H9 (cell line): ENCODE measurements around the gene PDE1C. TPM values are rescaled to one million over a fixed set of nuclear protein-coding genes. Genes with fewer than 3 reads are reported as not detected.

Experiments
- DNase-seq: peaks from one replicate; pipeline ENCODE4 v3.0.0-alpha.2; 2017
- H2AFZ ChIP-seq: one replicate; pipeline ENCODE4 v1.6.1; 2013; ENCODE audit warnings: mild to moderate bottlenecking, low read length, control low read depth, moderate library complexity
- H2AK5ac ChIP-seq: 2 replicates; pipeline ENCODE4 v1.6.1; 2013; ENCODE audit warnings: low read length, control low read depth, mixed read lengths; ENCODE audit not compliant: insufficient read length
- H2BK120ac ChIP-seq: one replicate; pipeline ENCODE4 v1.6.1; 2013; ENCODE audit warnings: low read depth, mild to moderate bottlenecking, low read length, control low read depth, inconsistent platforms; ENCODE audit not compliant: poor library complexity, severe bottlenecking
- H2BK12ac ChIP-seq: 2 replicates; pipeline ENCODE4 v1.6.1; 2013; ENCODE audit warnings: low read length, control low read depth, mixed read lengths, low read depth; ENCODE audit not compliant: insufficient read length
- H2BK15ac ChIP-seq: 2 replicates; pipeline ENCODE4 v1.6.1; 2013; ENCODE audit warnings: low read depth, low read length, control low read depth
- H2BK20ac ChIP-seq: one replicate; pipeline ENCODE4 v1.6.1; 2013; ENCODE audit warnings: low read depth, mild to moderate bottlenecking, low read length, control low read depth, inconsistent platforms; ENCODE audit not compliant: poor library complexity, severe bottlenecking
- H2BK5ac ChIP-seq: 2 replicates; pipeline ENCODE4 v1.6.1; 2013; ENCODE audit warnings: low read length, control low read depth, mixed read lengths; ENCODE audit not compliant: insufficient read length
- H3K14ac ChIP-seq: 2 replicates; pipeline ENCODE4 v1.6.1; 2013; ENCODE audit warnings: low read length, control low read depth; ENCODE audit not compliant: insufficient read depth
- H3K18ac ChIP-seq: 2 replicates; pipeline ENCODE4 v1.6.1; 2013; ENCODE audit warnings: low read depth, mild to moderate bottlenecking, mixed read lengths, low read length, control low read depth; ENCODE audit not compliant: insufficient read length
- H3K23ac ChIP-seq: 2 replicates; pipeline ENCODE4 v1.6.1; 2013; ENCODE audit warnings: low read length, control low read depth, mixed read lengths, low read depth; ENCODE audit not compliant: insufficient read length
- H3K23me2 ChIP-seq: 2 replicates; pipeline ENCODE4 v1.6.1; 2013; ENCODE audit warnings: low read depth, mild to moderate bottlenecking, mixed read lengths, low read length, control low read depth; ENCODE audit not compliant: insufficient read length, poor library complexity, severe bottlenecking
- H3K27ac ChIP-seq: 2 replicates; pipeline ENCODE4 v1.5.1; 2013; ENCODE audit warnings: low read length, control low read depth, mixed read lengths, low read depth; ENCODE audit not compliant: insufficient read length
- H3K27me3 ChIP-seq: 2 replicates; pipeline ENCODE4 v1.6.1; 2013; ENCODE audit warnings: low read length, control low read depth, inconsistent platforms; ENCODE audit not compliant: insufficient read depth
- H3K4ac ChIP-seq: 2 replicates; pipeline ENCODE4 v1.6.1; 2013; ENCODE audit warnings: low read depth, mild to moderate bottlenecking, control low read depth, inconsistent platforms, low read length, moderate library complexity
- H3K4me1 ChIP-seq: 2 replicates; pipeline ENCODE4 v1.6.1; 2013; ENCODE audit warnings: low read length, control low read depth, inconsistent platforms; ENCODE audit not compliant: insufficient read depth
- H3K4me2 ChIP-seq: 2 replicates; pipeline ENCODE4 v1.6.1; 2013; ENCODE audit warnings: low read length, control low read depth, mixed read lengths; ENCODE audit not compliant: insufficient read length, insufficient read depth
- H3K56ac ChIP-seq: 2 replicates; pipeline ENCODE4 v1.6.1; 2013; ENCODE audit warnings: low read depth, mild to moderate bottlenecking, mixed read lengths, low read length, control low read depth; ENCODE audit not compliant: insufficient read length
- H3K79me1 ChIP-seq: 2 replicates; pipeline ENCODE4 v1.6.1; 2013; ENCODE audit warnings: low read depth, mild to moderate bottlenecking, moderate library complexity, low read length, control low read depth, inconsistent platforms; ENCODE audit not compliant: insufficient read depth, poor library complexity, severe bottlenecking
- H3K79me2 ChIP-seq: 2 replicates; pipeline ENCODE4 v1.6.1; 2013; ENCODE audit warnings: low read length, control low read depth, inconsistent platforms; ENCODE audit not compliant: insufficient read depth
- H3K9ac ChIP-seq: 2 replicates; pipeline ENCODE4 v1.6.1; 2013; ENCODE audit warnings: low read length, control low read depth, mixed read lengths; ENCODE audit not compliant: insufficient read length; ENCODE audit errors: extremely low read depth
- H3K9me3 ChIP-seq: one replicate; pipeline ENCODE4 v1.6.1; 2013; ENCODE audit warnings: low read depth, low read length, inconsistent platforms; ENCODE audit not compliant: control insufficient read depth
- H3T11ph ChIP-seq: one replicate; pipeline ENCODE4 v1.6.1; 2013; ENCODE audit warnings: mild to moderate bottlenecking, low read length, control low read depth, inconsistent platforms
- H4K20me1 ChIP-seq: one replicate; pipeline ENCODE4 v1.6.1; 2013; ENCODE audit not compliant: control insufficient read depth, insufficient read length, insufficient read depth
- H4K5ac ChIP-seq: 2 replicates; pipeline ENCODE4 v1.6.1; 2013; ENCODE audit warnings: low read depth, mild to moderate bottlenecking, mixed read lengths, low read length, control low read depth; ENCODE audit not compliant: insufficient read length
- H4K8ac ChIP-seq: replicated peaks from 2 replicates; pipeline ENCODE4 v1.6.1; 2013; ENCODE audit warnings: low read length, control low read depth, mixed read lengths, low read depth; ENCODE audit not compliant: insufficient read length
- H4K91ac ChIP-seq: 2 replicates; pipeline ENCODE4 v1.6.1; 2013; ENCODE audit warnings: low read depth, mild to moderate bottlenecking, moderate library complexity, mixed read lengths, low read length, control low read depth; ENCODE audit not compliant: insufficient read length
- H3K27ac Mint-ChIP-seq, 3 experiments: 2 replicates in 2 of 3; 3 replicates in 1 of 3; pipeline ENCODE4 v1.8.0; 2020 to 2021; ENCODE audit warnings: mixed read lengths in 3 of 3, mild to moderate bottlenecking in 1 of 3, moderate library complexity in 1 of 3
- H3K27me3 Mint-ChIP-seq: 2 replicates; pipeline ENCODE4 v1.8.0; 2021; ENCODE audit warnings: low read depth, mild to moderate bottlenecking, moderate library complexity, mixed read lengths
- H3K36me3 Mint-ChIP-seq, 3 experiments: 2 replicates in 2 of 3; 3 replicates in 1 of 3; pipeline ENCODE4 v1.8.0; 2020 to 2021; ENCODE audit warnings: low read depth in 3 of 3, mixed read lengths in 3 of 3; ENCODE audit not compliant: insufficient read depth in 1 of 3
- H3K4me1 Mint-ChIP-seq, 2 experiments: 2 replicates each; pipeline ENCODE4 v1.8.0; 2020; ENCODE audit warnings: mixed read lengths in 2 of 2
- H3K4me3 Mint-ChIP-seq, 2 experiments: 2 replicates in 1 of 2; 3 replicates in 1 of 2; pipeline ENCODE4 v1.8.0; 2020 to 2021; ENCODE audit warnings: mild to moderate bottlenecking in 2 of 2, mixed read lengths in 2 of 2, moderate library complexity in 1 of 2
- H3K9me3 Mint-ChIP-seq, 2 experiments: 2 replicates in 1 of 2; 3 replicates in 1 of 2; pipeline ENCODE4 v1.8.0; 2020; ENCODE audit warnings: mild to moderate bottlenecking in 2 of 2, mixed read lengths in 2 of 2, moderate library complexity in 1 of 2
- WGBS: extraction: QIAGEN DNeasy Blood & Tissue Kit; methylation state at CpG from one replicate; pipeline ENCODE4 v1.1.7; 2013; ENCODE audit warnings: missing lambda C conversion rate, low lambda C conversion rate, mixed read lengths; ENCODE audit not compliant: insufficient read length; ENCODE audit errors: extremely low coverage; 5-methylcytosine and 5-hydroxymethylcytosine counted together
- total RNA-seq: library from RNA; stranded (reverse); gene quantifications from 2 replicates; pipeline ENCODE4 v1.2.1, GENCODE V29; 2021
- TF ChIP-seq, protein P1 (sequence below): fragments of 200-600 bp; sonication (generic); conservative IDR thresholded peaks from 3 replicates; pipeline ENCODE4 v1.8.0; 2021; ENCODE audit warnings: antibody characterized with exemption, mild to moderate bottlenecking

The PDE1C gene
- total RNA-seq, 1 experiment from 2014 or later, result 0.17 TPM

- Mint-ChIP-seq H3K36me3 (no peaks in the 10 kb centered on the region), H3K27me3 (peaks cover 16% of the 10 kb centered on the region), H3K4me1 (peaks cover 10% of the 10 kb centered on the region in 2 experiments), H3K9me3 (no peaks in the 10 kb centered on the region), H3K27ac (no peak overlapping the region), H3K4me3 (no peak overlapping the region)
- H3K18ac ChIP-seq, result no peak overlapping the region
- TF ChIP-seq, protein P1, sequence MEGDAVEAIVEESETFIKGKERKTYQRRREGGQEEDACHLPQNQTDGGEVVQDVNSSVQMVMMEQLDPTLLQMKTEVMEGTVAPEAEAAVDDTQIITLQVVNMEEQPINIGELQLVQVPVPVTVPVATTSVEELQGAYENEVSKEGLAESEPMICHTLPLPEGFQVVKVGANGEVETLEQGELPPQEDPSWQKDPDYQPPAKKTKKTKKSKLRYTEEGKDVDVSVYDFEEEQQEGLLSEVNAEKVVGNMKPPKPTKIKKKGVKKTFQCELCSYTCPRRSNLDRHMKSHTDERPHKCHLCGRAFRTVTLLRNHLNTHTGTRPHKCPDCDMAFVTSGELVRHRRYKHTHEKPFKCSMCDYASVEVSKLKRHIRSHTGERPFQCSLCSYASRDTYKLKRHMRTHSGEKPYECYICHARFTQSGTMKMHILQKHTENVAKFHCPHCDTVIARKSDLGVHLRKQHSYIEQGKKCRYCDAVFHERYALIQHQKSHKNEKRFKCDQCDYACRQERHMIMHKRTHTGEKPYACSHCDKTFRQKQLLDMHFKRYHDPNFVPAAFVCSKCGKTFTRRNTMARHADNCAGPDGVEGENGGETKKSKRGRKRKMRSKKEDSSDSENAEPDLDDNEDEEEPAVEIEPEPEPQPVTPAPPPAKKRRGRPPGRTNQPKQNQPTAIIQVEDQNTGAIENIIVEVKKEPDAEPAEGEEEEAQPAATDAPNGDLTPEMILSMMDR, result no peak
- no peak overlapping the region for H2BK20ac ChIP-seq
- WGBS, result no CpG with 5 or more reads among the region's 3 CpGs
- H4K91ac ChIP-seq, result no peak overlapping the region
- DNase-seq, result no peak
- no peaks in the 10 kb centered on the region for H3K79me1 ChIP-seq
- no peak overlapping the region for H3K23ac ChIP-seq
- H3K27ac ChIP-seq, result no peak overlapping the region
- no peak overlapping the region for H2BK12ac ChIP-seq
- H2AK5ac ChIP-seq, result no peak overlapping the region
- H2BK5ac ChIP-seq, result no peak overlapping the region
- no peaks in the 10 kb centered on the region for H4K20me1 ChIP-seq
- H3T11ph ChIP-seq, result no peak overlapping the region
- no peak overlapping the region for H2AFZ ChIP-seq
- no peak overlapping the region for H2BK120ac ChIP-seq
- H4K8ac ChIP-seq, result no peak overlapping the region
- no peak overlapping the region for H3K56ac ChIP-seq
- peaks cover 2% of the 10 kb centered on the region for H3K23me2 ChIP-seq
- H3K14ac ChIP-seq, result no peak overlapping the region
- H3K9me3 ChIP-seq, result no peaks in the 10 kb centered on the region
- no peaks in the 10 kb centered on the region for H3K4me1 ChIP-seq
- no peaks in the 10 kb centered on the region; the same call in 1 of the 2 replicates for H3K27me3 ChIP-seq
- H3K79me2 ChIP-seq, result no peaks in the 10 kb centered on the region
- no peak overlapping the region for H3K4me2 ChIP-seq
- H4K5ac ChIP-seq, result no peak overlapping the region
- no peak overlapping the region for H3K4ac ChIP-seq
- H2BK15ac ChIP-seq, result no peak overlapping the region
- H3K9ac ChIP-seq, result no peak overlapping the region
Observed at GRCh38 chr7:32044739-32045138, 25.5 kb downstream of the PDE1C start.
